C4-2B (cell line): ENCODE measurements around the gene SND1.

Experiments
- CTCF ChIP-seq: fragments of 450-650 bp; conservative IDR thresholded peaks from 2 replicates; pipeline ENCODE4 v1.5.1; 2017; ENCODE audit warnings: mild to moderate bottlenecking
- ZFX ChIP-seq: fragments of 450-650 bp; IDR thresholded peaks from 2 replicates; pipeline ENCODE4 v1.6.1; 2017

GRCh38 chr7:128045158-128045557 lies 393.2 kb downstream of the SND1 start:
- TF ChIP-seq CTCF (no peak), ZFX (no peak)
